Fibroblast of lung (primary cell): ENCODE results near the gene ITGA7. TPM values are rescaled to one million over a fixed set of nuclear protein-coding genes. Genes with fewer than 3 reads are reported as not detected.

Experiments used
- DNase-seq, 2 donors: peaks; one replicate each; pipeline versions ENCODE4 v3.0.0 to v3.0.0-alpha.2; 2010; ENCODE audit warnings: low read depth in 2 of 2
- H2AFZ ChIP-seq: 2 replicates; pipeline ENCODE4 v1.5.1; 2012; ENCODE audit warnings: low read length, control low read depth, inconsistent platforms
- H3K27ac ChIP-seq: 2 replicates; pipeline ENCODE4 v1.5.1; 2011; ENCODE audit warnings: low read length, control low read depth; ENCODE audit not compliant: insufficient read depth
- H3K27me3 ChIP-seq: 2 replicates; pipeline ENCODE4 v1.5.1; 2011; ENCODE audit warnings: mild to moderate bottlenecking, low read length; ENCODE audit not compliant: control insufficient read depth, insufficient read depth
- H3K36me3 ChIP-seq: 2 replicates; pipeline ENCODE4 v1.5.1; 2011; ENCODE audit warnings: low read length; ENCODE audit not compliant: control insufficient read depth, insufficient read depth
- H3K4me1 ChIP-seq: 2 replicates; pipeline ENCODE4 v1.5.1; 2011; ENCODE audit warnings: low read length; ENCODE audit not compliant: control insufficient read depth, insufficient read depth; ENCODE audit errors: extremely low read depth
- H3K4me2 ChIP-seq: 2 replicates; pipeline ENCODE4 v1.5.1; 2011; ENCODE audit warnings: low read length, control low read depth; ENCODE audit not compliant: insufficient read depth; ENCODE audit errors: extremely low read depth
- H3K4me3 ChIP-seq, 4 experiments: fragments of 200-600 bp in 1 of 4; sonication (generic) in 1 of 4; replicated peaks in 1 of 4; 2 replicates each; pipeline ENCODE4 v1.5.1; 2011 to 2016; ENCODE audit warnings: low read length in 4 of 4, low read depth in 3 of 4, mild to moderate bottlenecking in 3 of 4, control low read depth in 2 of 4, inconsistent platforms in 1 of 4, mixed read lengths in 1 of 4; ENCODE audit not compliant: insufficient read depth in 1 of 4; ENCODE audit errors: control extremely low read depth in 1 of 4
- H3K79me2 ChIP-seq: 2 replicates; pipeline ENCODE4 v1.5.1; 2012; ENCODE audit warnings: mild to moderate bottlenecking, low read length, inconsistent platforms; ENCODE audit not compliant: control insufficient read depth, insufficient read depth
- H3K9ac ChIP-seq: 2 replicates; pipeline ENCODE4 v1.5.1; 2011; ENCODE audit warnings: mild to moderate bottlenecking, low read length, control low read depth; ENCODE audit not compliant: insufficient read depth
- H3K9me3 ChIP-seq: 2 replicates; pipeline ENCODE4 v1.5.1; 2012; ENCODE audit warnings: low read depth, low read length; ENCODE audit not compliant: control insufficient read depth, insufficient read depth
- H4K20me1 ChIP-seq: 2 replicates; pipeline ENCODE4 v1.5.1; 2011; ENCODE audit warnings: low read length; ENCODE audit not compliant: control insufficient read depth, insufficient read depth; ENCODE audit errors: extremely low read depth
- CTCF ChIP-seq, 2 donors: IDR thresholded peaks in 1 of 2; conservative IDR thresholded peaks in 1 of 2; 1 replicate in 1 of 2; 2 replicates in 1 of 2; pipeline ENCODE4 v1.5.1; 2011 to 2012; ENCODE audit warnings: low read length in 2 of 2, control low read depth in 1 of 2, inconsistent platforms in 1 of 2, low read depth in 1 of 2, mild to moderate bottlenecking in 1 of 2
- EZH2 ChIP-seq: IDR thresholded peaks from 2 replicates; pipeline ENCODE4 v1.5.1; 2012; ENCODE audit warnings: low read length, control low read depth, mild to moderate bottlenecking; ENCODE audit errors: missing control alignments
- polyA plus RNA-seq, 2 donors: library from polyadenylated mRNA; depleted of rRNA in 1 of 2; stranded (reverse) in 1 of 2; unstranded in 1 of 2; fragments of >200 nt; gene quantifications; 2 replicates each; pipeline ENCODE4 v1.2.1, GENCODE V29; 2011 to 2012; ENCODE audit warnings: missing spikeins in 1 of 2
- total RNA-seq: library from RNA; depleted of rRNA; stranded (reverse); fragments of >200 nt; gene quantifications from 2 replicates; pipeline ENCODE4 v1.2.1, GENCODE V29; 2014

The ITGA7 gene
- total and polyA plus RNA-seq, 2 donors (not counting 1 experiment from before 2014, with no cell fraction given): 42.7 to 130 TPM

DNA sequence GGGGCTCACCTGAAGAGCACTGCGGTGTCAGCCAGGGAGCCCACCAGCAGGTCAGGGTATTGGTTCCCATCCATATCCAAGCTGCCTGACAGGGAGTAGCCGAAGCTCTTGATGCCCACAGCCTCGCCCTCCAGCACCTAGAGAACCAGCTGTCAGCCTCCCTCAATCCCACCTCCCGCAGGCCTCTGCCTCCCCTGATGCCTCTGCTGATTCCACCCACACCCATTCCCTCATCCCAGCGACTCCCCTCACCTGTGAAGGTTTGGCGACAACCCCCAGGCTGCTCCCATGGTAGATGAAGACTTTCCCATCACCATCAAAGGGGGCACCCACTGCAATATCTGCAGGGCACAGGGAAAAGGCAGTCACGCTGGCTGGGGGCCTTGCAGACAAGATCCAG is 10.0 kb downstream of the ITGA7 start:
- TF ChIP-seq EZH2: no peak
- no peak for TF ChIP-seq CTCF (conservative IDR thresholded peaks at IDR 0.05 in 1 of 2, IDR thresholded peaks at IDR 0.05 in 1 of 2; ENCODE audit: low read depth in 1 of 2, low read length in 2 of 2)
- no peak for DNase-seq
- H3K36me3 ChIP-seq: peaks cover 17% of the 10 kb centered on the region
- no peak overlapping the region for H3K9ac ChIP-seq
- H3K4me1 ChIP-seq: peaks cover 4% of the 10 kb centered on the region
- no peaks in the 10 kb centered on the region for H3K27me3 ChIP-seq
- no peak overlapping the region for H3K27ac ChIP-seq
- H2AFZ ChIP-seq: no peak overlapping the region
- H3K4me3 ChIP-seq: no peak overlapping the region
- no peak overlapping the region for H3K4me2 ChIP-seq
- no peaks in the 10 kb centered on the region for H4K20me1 ChIP-seq
- no peaks in the 10 kb centered on the region for H3K9me3 ChIP-seq
- H3K79me2 ChIP-seq: no peaks in the 10 kb centered on the region

GRCh38 chr12:55696796-55697462 is 10.8 kb downstream of the ITGA7 start:
- H3K9ac ChIP-seq: no peak overlapping the region
- no peak overlapping the region for H3K27ac ChIP-seq
- H3K36me3 ChIP-seq: peaks cover 17% of the 10 kb centered on the region
- H3K4me3 ChIP-seq: no peak overlapping the region
- H3K4me1 ChIP-seq: peaks cover 4% of the 10 kb centered on the region
- DNase-seq: no peak
- H3K9me3 ChIP-seq: no peaks in the 10 kb centered on the region
- no peaks in the 10 kb centered on the region for H3K27me3 ChIP-seq
- H2AFZ ChIP-seq: no peak overlapping the region
- no peaks in the 10 kb centered on the region for H3K79me2 ChIP-seq
- no peaks in the 10 kb centered on the region for H4K20me1 ChIP-seq
- no peak overlapping the region for H3K4me2 ChIP-seq
- TF ChIP-seq EZH2: no peak
- TF ChIP-seq CTCF (conservative IDR thresholded peaks at IDR 0.05 in 1 of 2, IDR thresholded peaks at IDR 0.05 in 1 of 2; ENCODE audit: low read depth in 1 of 2, low read length in 2 of 2): no peak

DNA sequence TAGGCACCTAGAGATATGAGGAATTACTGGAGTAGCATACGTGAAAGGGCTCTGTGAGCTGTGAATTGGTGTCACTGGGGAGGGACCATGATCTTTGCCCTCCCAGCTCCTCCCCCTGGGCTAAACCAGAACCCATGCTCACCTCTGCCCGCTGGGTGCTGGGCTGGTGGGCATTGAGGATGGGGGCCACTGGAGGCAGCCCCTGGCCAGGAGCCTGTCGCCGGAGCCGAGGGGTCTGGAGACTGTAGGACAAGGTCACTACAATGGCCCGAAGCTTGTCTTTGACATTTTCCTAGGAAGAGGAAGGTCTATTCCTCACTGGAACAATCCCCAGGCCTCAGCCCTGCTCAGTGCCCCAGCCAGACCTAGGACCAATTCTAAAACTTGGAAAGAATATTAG is 11.6 kb downstream of the ITGA7 start:
- Histone ChIP-seq H3K4me1 (peaks cover 2% of the 10 kb centered on the region), H3K9me3 (no peaks in the 10 kb centered on the region), H2AFZ (no peak overlapping the region), H3K9ac (no peak overlapping the region), H3K36me3 (peaks cover 17% of the 10 kb centered on the region), H3K4me2 (no peak overlapping the region), H3K79me2 (no peaks in the 10 kb centered on the region), H3K27me3 (no peaks in the 10 kb centered on the region), H4K20me1 (no peaks in the 10 kb centered on the region), H3K27ac (no peak overlapping the region), H3K4me3 (no peak overlapping the region)
- TF ChIP-seq EZH2 (no peak), CTCF (conservative IDR thresholded peaks at IDR 0.05 in 1 of 2, IDR thresholded peaks at IDR 0.05 in 1 of 2; ENCODE audit: low read depth in 1 of 2, low read length in 2 of 2) (no peak)
- DNase-seq: no peak
